HCT116 (cell line): ENCODE results near the gene PHF5A. TPM values are rescaled to one million over a fixed set of nuclear protein-coding genes. Genes with fewer than 3 reads are reported as not detected.

Source experiments
- ATAC-seq: fragments of 200-7000 bp; cut with Tn5 transposase; 2 replicates; pipeline ENCODE4 v1.9.1; 2020; ENCODE audit warnings: mild to moderate bottlenecking, moderate library complexity
- BruUV-seq: library from RNA; stranded (reverse); fragments of 400-500 nt; replicated peaks from 2 replicates; lab custom pipeline; 2021; lab: Mats Ljungman, UMichigan
- CTCF ChIA-PET: fragments of 300-600 bp; sonication (Branson Sonifier 250); formaldehyde crosslinking; loops from one replicate; lab custom pipeline; 2021; ENCODE audit warnings: antibody characterized with exemption; lab: Charles Lee
- POLR2A ChIA-PET: fragments of 300-600, 350-600 bp; sonication (Branson Sonifier 250); formaldehyde crosslinking; loops from one replicate; lab custom pipeline; 2021; ENCODE audit warnings: antibody characterized with exemption; lab: Charles Lee
- RAD21 ChIA-PET, 2 experiments: fragments of 300-600 bp; sonication (Branson Sonifier 250); formaldehyde crosslinking; loops; one replicate each; lab custom pipeline; 2023; ENCODE audit warnings: low total read pairs in 2 of 2; ENCODE audit not compliant: uncharacterized antibody in 2 of 2, unreplicated experiment in 2 of 2, low non-redundant PET in 1 of 2; lab: Charles Lee
- DNase-seq: peaks from one replicate; pipeline ENCODE4 v3.0.0-alpha.2; 2010; ENCODE audit warnings: low read depth, low spot score
- H2AFZ ChIP-seq: fragments of 200-600 bp; shearing (Covaris generic), sonication (generic); 2 replicates; pipeline ENCODE4 v1.6.1; 2017; ENCODE audit warnings: low read depth, mixed run types, mixed read lengths, antibody characterized with exemption, low read length; ENCODE audit not compliant: poor library complexity, severe bottlenecking
- H3K27ac ChIP-seq: 2 replicates; pipeline ENCODE4 v1.5.1; 2012; ENCODE audit warnings: low read depth, low read length
- H3K27me3 ChIP-seq: fragments of 200-600 bp; sonication (generic); 2 replicates; pipeline ENCODE4 v1.6.1; 2016; ENCODE audit warnings: mixed run types, low read length, mixed read lengths; ENCODE audit not compliant: insufficient read depth
- H3K36me3 ChIP-seq, 2 experiments: fragments of 200-500 bp in 1 of 2; fragments of 200-600 bp in 1 of 2; sonication (Bioruptor generic) in 1 of 2; sonication (generic) in 1 of 2; 2 replicates each; pipeline versions ENCODE4 v1.5.1 to v1.6.1; 2014 to 2016; ENCODE audit warnings: low read length in 2 of 2, inconsistent platforms in 1 of 2, mixed read lengths in 1 of 2, mixed run types in 1 of 2; ENCODE audit not compliant: insufficient read depth in 2 of 2, control insufficient read depth in 1 of 2
- H3K4me1 ChIP-seq, 2 experiments: fragments of 200-600 bp in 1 of 2; sonication (generic) in 1 of 2; 2 replicates each; pipeline versions ENCODE4 v1.5.1 to v1.6.1; 2012 to 2017; ENCODE audit warnings: low read length in 2 of 2, inconsistent platforms in 1 of 2, mild to moderate bottlenecking in 1 of 2, mixed read lengths in 1 of 2, mixed run types in 1 of 2, moderate library complexity in 1 of 2; ENCODE audit not compliant: insufficient read depth in 2 of 2, control insufficient read depth in 1 of 2
- H3K4me2 ChIP-seq: fragments of 200-600 bp; sonication (generic); 2 replicates; pipeline ENCODE4 v1.6.1; 2017; ENCODE audit warnings: mixed run types, low read length, mixed read lengths
- H3K4me3 ChIP-seq, 2 experiments: fragments of 200-600 bp in 1 of 2; sonication (generic) in 1 of 2; replicated peaks in 1 of 2; 2 replicates each; pipeline ENCODE4 v1.5.1; 2011 to 2016; ENCODE audit warnings: low read length in 2 of 2, control low read depth in 1 of 2, low read depth in 1 of 2, mild to moderate bottlenecking in 1 of 2, mixed read lengths in 1 of 2, mixed run types in 1 of 2
- H3K79me2 ChIP-seq: fragments of 200-600 bp; sonication (generic); 2 replicates; pipeline ENCODE4 v1.6.1; 2017; ENCODE audit warnings: mild to moderate bottlenecking, mixed run types, low read length, moderate library complexity, mixed read lengths; ENCODE audit not compliant: insufficient read depth
- H3K9ac ChIP-seq: fragments of 200-600 bp; sonication (generic); 2 replicates; pipeline ENCODE4 v1.6.1; 2016; ENCODE audit warnings: low read length, mixed read lengths
- H3K9me2 ChIP-seq: fragments of 200-600 bp; sonication (generic), shearing (Covaris generic); 2 replicates; pipeline ENCODE4 v1.6.1; 2017; ENCODE audit warnings: mixed run types, mild to moderate bottlenecking, moderate library complexity; ENCODE audit not compliant: insufficient read depth
- H3K9me3 ChIP-seq, 2 experiments: fragments of 200-500 bp in 1 of 2; fragments of 200-600 bp in 1 of 2; sonication (Bioruptor generic) in 1 of 2; sonication (generic) in 1 of 2; 2 replicates each; pipeline ENCODE4 v1.6.1; 2014 to 2017; ENCODE audit warnings: low read length in 2 of 2, mixed read lengths in 2 of 2, inconsistent platforms in 1 of 2, low read depth in 1 of 2, mild to moderate bottlenecking in 1 of 2, mixed run types in 1 of 2, moderate library complexity in 1 of 2; ENCODE audit not compliant: control insufficient read depth in 1 of 2, insufficient read depth in 1 of 2
- H4K20me1 ChIP-seq: fragments of 200-600 bp; sonication (generic), shearing (Covaris generic); 2 replicates; pipeline ENCODE4 v1.6.1; 2017; ENCODE audit warnings: mixed run types, mild to moderate bottlenecking, moderate library complexity; ENCODE audit not compliant: insufficient read depth
- ATF3 ChIP-seq: IDR thresholded peaks from 2 replicates; pipeline ENCODE4 v1.6.1; 2012
- CEBPB ChIP-seq: IDR thresholded peaks from 2 replicates; pipeline ENCODE4 v1.6.1; 2012; ENCODE audit warnings: low read depth
- EGR1 ChIP-seq: IDR thresholded peaks from 2 replicates; pipeline ENCODE4 v1.6.1; 2012; ENCODE audit warnings: low read depth
- EZH2phosphoT487 ChIP-seq: fragments of 200-600 bp; IDR thresholded peaks from 2 replicates; pipeline ENCODE4 v1.6.1; 2018; ENCODE audit warnings: antibody characterized with exemption, borderline replicate concordance
- FOSL1 ChIP-seq: IDR thresholded peaks from 2 replicates; pipeline ENCODE4 v1.6.1; 2012; ENCODE audit warnings: low read depth
- JUND ChIP-seq: IDR thresholded peaks from 2 replicates; pipeline ENCODE4 v1.6.1; 2012
- POLR2AphosphoS5 ChIP-seq: IDR thresholded peaks from 2 replicates; pipeline ENCODE4 v1.6.1; 2011; ENCODE audit warnings: mild to moderate bottlenecking, low read depth, low read length, moderate library complexity
- RAD21 ChIP-seq: IDR thresholded peaks from 2 replicates; pipeline ENCODE4 v1.6.1; 2012; ENCODE audit warnings: low read depth, mild to moderate bottlenecking
- TCF7L2 ChIP-seq: IDR thresholded peaks from 2 replicates; pipeline ENCODE4 v1.7.0; 2011; ENCODE audit warnings: borderline replicate concordance, inconsistent platforms; ENCODE audit not compliant: insufficient read depth, insufficient read length; ENCODE audit errors: extremely low read depth
- ZFX ChIP-seq: fragments of 450-650 bp; IDR thresholded peaks from 2 replicates; pipeline ENCODE4 v1.6.1; 2017
- ZNF274 ChIP-seq: fragments of 200-500 bp; sonication (Bioruptor generic); IDR thresholded peaks from 2 replicates; pipeline ENCODE4 v1.6.1; 2014; ENCODE audit warnings: mild to moderate bottlenecking, low read depth, low read length, inconsistent platforms
- intact Hi-C: fragments of 100-400 bp; cut with micrococcal nuclease; formaldehyde crosslinking; loops from 2 replicates; pipeline ENCODE4 v1.10.0; 2022
- total RNA-seq: library from RNA; stranded (reverse); gene quantifications from one replicate; pipeline ENCODE4 v1.2.1, GENCODE V29; 2021; ENCODE audit not compliant: unreplicated experiment
- TF ChIP-seq, protein P1 (sequence below): IDR thresholded peaks from 2 replicates; pipeline ENCODE4 v1.6.1; 2012

The PHF5A gene
- total RNA-seq, 1 experiment from 2014 or later = 86.0 TPM

DNA sequence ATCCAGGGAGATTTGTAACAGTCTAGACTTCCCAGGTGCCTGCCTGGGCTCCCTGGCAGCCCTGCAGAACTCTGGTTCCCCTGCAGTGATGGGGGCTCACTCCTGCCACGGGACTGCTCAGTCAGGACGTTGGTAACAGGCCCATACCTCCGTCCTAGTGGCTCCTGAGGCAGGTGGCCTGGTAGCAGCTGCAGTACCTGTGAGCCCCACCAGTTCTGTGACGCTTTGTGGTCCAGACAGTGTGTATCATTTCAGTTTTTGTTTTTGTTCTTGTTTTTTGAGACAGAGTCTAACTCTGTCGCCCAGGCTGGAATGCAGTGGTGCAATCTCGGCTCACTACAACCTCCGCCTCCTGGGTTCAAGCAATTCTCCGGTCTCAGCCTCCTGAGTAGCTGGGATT, 48.0 kb upstream of the PHF5A start:
- intact Hi-C loops = loop anchor here (2.0 kb wide), 1 partner anchor 70 kb away; the partner anchor contains the start of gene TOB2
- ChIA-PET CTCF (interaction anchor here (1.3 to 4.3 kb wide), 6 partner anchors 10 to 593 kb away, joined by 3 to 90 read pairs (median 9); no protein-coding TSS in a partner anchor), POLR2A (interaction anchor here (1.5 kb wide), 1 partner anchor 70 kb away, joined by 8 read pairs; the partner anchor contains the start of gene TOB2), RAD21 (interaction anchor here in 1 of 2 experiments (1.3 kb wide), 1 partner anchor 113 kb away, joined by 18 read pairs; no protein-coding TSS in a partner anchor)
- Histone ChIP-seq H3K9me3 (no peaks in the 10 kb centered on the region), H3K27ac (no peak overlapping the region; the same call in 1 of the 2 replicates), H3K4me3 (no peak overlapping the region), H3K36me3 (peaks cover 5 to 47% of the 10 kb centered on the region in 2 experiments; a peak in 3 of 4 replicates), H3K9me2 (no peaks in the 10 kb centered on the region), H3K4me2 (no peak overlapping the region), H2AFZ (no peak overlapping the region), H3K79me2 (peaks cover 7% of the 10 kb centered on the region; the same call in 1 of the 2 replicates), H3K4me1 (peaks cover 29 to 41% of the 10 kb centered on the region in 2 experiments), H3K9ac (no peak overlapping the region), H4K20me1 (no peaks in the 10 kb centered on the region), H3K27me3 (no peaks in the 10 kb centered on the region)
- TF ChIP-seq FOSL1 (no peak), ZNF274 (no peak), POLR2AphosphoS5 (no peak)
- TF ChIP-seq, protein P1, sequence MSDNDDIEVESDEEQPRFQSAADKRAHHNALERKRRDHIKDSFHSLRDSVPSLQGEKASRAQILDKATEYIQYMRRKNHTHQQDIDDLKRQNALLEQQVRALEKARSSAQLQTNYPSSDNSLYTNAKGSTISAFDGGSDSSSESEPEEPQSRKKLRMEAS = no peak
- DNase-seq = no peak
- BruUV-seq = no TSS peak
- ATAC-seq = no peak

DNA sequence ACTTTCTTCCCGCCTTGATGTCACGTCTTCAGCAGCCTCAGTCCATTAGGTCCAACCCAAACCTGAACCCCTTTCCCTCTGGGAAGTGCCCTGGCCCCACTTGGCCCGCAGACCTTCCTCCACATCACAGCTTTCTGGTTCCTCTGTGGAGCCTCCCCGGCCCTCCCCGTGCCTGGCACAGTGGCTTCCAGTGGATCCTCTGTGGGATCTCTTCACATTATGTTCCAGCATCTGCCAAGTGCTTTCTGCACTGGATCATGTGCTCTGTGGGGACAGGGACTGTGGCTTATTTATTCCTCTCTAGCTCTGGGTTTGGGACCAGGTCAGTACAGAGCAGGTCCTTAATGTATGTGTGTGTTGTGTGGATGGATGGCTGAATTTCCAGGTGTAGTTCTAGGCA, 44.9 kb upstream of the PHF5A start:
- peak overlapping the region; percentile 60 for H3K27ac ChIP-seq
- no peak overlapping the region for H2AFZ ChIP-seq
- H3K4me2 ChIP-seq = peak overlapping the region; percentile 70
- no peak for TF ChIP-seq JUND
- no peak for TF ChIP-seq RAD21
- no peak for TF ChIP-seq CEBPB
- TF ChIP-seq, protein P1 = no peak
- TF ChIP-seq ATF3 = no peak
- no peak for TF ChIP-seq TCF7L2
- no peak for TF ChIP-seq EGR1
- no peak for TF ChIP-seq EZH2phosphoT487
- no peak for TF ChIP-seq ZFX
- no peak for TF ChIP-seq FOSL1
- H3K79me2 ChIP-seq = peaks cover 7% of the 10 kb centered on the region; the same call in 1 of the 2 replicates
- peak overlapping the region; percentile 21 for H3K9ac ChIP-seq
- BruUV-seq = no TSS peak
- ChIA-PET RAD21 (no interaction called here), POLR2A (no interaction called here), CTCF (interaction anchor here (2.0 kb wide), 1 partner anchor 109 kb away, joined by 6 read pairs; no protein-coding TSS in a partner anchor)
- H3K9me3 ChIP-seq = no peaks in the 10 kb centered on the region
- H3K36me3 ChIP-seq = peaks cover 5 to 34% of the 10 kb centered on the region in 2 experiments; a peak in 3 of 4 replicates
- no peak overlapping the region for H3K4me3 ChIP-seq
- ATAC-seq (no peak), DNase-seq (no peak)
- intact Hi-C loops = no loop called here
- no peaks in the 10 kb centered on the region for H3K9me2 ChIP-seq
- H3K27me3 ChIP-seq = no peaks in the 10 kb centered on the region
- no peaks in the 10 kb centered on the region for H4K20me1 ChIP-seq
- H3K4me1 ChIP-seq = peaks cover 30 to 45% of the 10 kb centered on the region in 2 experiments
